Smooth muscle cell of the brain vasculature (primary cell): ENCODE data around the gene MAP4K1.
"Not testable (repeated sequence)": the region's sequence is repeated elsewhere in the genome, so short reads cannot be mapped to it uniquely, and the experiment has no call there.

ENCODE experiments used
- DNase-seq: peaks from one replicate; pipeline ENCODE4 v3.0.0-alpha.2; 2012; ENCODE audit warnings: low read depth, low spot score

MAP4K1 gene

GRCh38 chr19:38569368-38569983 is 48.3 kb downstream of the MAP4K1 start:
- no peak for DNase-seq

GRCh38 chr19:38565691-38566105 is 52.1 kb downstream of the MAP4K1 start:
- no peak for DNase-seq

GRCh38 chr19:38564981-38565690 is 52.6 kb downstream of the MAP4K1 start:
- no peak for DNase-seq

DNA sequence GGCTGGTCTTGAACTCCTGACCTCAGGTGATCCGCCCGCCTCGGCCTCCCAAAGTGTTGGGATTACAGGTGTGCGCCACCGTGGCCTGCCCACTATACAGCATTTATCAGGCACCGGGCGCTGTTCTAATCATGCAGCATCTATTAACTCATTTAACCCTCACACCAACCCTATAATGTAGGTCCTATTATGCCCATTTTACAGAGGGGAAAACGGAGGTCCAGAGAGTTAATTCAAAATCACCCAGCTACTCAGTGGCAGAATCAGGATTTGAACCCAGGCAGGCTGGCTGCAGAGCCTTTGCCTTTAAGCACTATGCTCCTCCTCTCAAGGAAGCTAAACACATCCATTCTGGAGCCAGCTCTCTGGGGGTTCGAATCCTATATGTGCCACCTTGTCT is 54.3 kb downstream of the MAP4K1 start:
- DNase-seq, result no peak

- DNase-seq, result no peak
Observed at GRCh38 chr19:38562096-38562495, 55.7 kb downstream of the MAP4K1 start.

DNA sequence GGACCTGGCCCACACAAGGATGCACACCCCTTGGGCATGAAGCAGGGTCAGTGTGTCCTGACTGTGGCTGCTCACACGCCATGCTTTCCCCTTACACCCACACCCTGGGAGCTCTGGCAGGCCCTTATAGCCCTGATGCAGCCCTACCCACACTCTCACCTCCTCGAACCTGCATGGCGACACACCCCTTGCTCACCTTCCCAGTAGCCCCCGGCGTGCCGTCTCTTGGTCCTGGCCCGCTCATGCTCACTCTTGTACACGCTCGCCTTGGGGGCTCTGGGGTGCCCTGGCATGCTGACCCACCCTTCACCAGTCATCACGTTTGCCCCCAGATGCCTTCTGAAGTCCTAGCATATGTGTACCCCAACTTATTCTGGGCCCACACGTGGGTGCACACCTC is 56.1 kb downstream of the MAP4K1 start:
- DNase-seq, result no peak

DNA sequence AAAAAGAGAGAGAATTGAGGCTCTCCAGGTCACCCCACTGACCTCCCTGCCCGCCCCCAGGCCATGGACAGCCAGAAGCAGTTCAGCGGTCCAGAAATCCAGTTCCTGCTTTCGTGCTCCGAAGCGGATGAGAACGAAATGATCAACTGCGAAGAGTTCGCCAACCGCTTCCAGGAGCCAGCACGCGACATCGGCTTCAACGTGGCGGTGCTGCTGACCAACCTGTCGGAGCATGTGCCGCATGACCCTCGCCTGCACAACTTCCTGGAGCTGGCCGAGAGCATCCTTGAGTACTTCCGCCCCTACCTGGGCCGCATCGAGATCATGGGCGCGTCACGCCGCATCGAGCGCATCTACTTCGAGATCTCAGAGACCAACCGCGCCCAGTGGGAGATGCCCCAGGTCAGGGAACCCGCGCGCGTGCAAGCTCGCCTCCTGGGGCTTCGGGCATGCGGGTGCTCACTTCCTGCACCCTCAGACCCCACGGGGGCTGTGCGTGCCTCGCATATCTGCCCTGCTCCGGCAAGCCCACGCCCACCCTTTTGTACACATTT is 56.6 kb downstream of the MAP4K1 start:
- DNase-seq, result no peak

GRCh38 chr19:38559428-38560401 is 58.0 kb downstream of the MAP4K1 start:
- no peak for DNase-seq

GRCh38 chr19:38558933-38559332 is 58.8 kb downstream of the MAP4K1 start:
- not testable (repeated sequence) for DNase-seq

DNA sequence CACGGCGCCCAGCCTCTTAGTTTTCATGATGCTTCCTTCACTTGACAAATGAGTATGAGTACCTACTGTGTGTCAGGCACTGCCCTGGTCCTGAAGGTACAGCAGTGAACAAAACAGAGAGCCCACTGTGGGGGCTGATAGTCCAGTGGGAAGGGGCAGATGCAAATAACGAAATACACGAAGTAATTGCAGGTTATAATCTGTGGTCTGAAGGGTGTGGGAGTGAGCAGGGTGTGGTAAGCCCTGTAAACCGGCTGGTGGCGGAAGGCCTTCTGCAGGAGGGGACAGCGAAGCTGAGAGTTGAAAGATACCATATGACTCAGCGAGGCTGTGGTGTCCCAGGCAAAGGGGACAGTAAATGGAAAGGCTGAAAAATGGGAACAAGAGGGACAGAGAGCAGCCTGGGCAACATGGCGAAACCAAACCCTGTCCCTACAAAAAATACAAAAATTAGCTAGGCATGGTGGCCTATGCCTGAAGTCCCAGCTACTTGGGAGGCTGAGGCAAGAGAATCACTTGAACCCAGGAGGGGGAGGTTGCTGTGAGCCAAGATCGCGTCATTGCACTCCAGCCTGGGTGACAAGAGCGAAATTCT is 60.5 kb downstream of the MAP4K1 start:
- no peak for DNase-seq

GRCh38 chr19:38556521-38557174 is 61.1 kb downstream of the MAP4K1 start:
- no peak for DNase-seq

DNA sequence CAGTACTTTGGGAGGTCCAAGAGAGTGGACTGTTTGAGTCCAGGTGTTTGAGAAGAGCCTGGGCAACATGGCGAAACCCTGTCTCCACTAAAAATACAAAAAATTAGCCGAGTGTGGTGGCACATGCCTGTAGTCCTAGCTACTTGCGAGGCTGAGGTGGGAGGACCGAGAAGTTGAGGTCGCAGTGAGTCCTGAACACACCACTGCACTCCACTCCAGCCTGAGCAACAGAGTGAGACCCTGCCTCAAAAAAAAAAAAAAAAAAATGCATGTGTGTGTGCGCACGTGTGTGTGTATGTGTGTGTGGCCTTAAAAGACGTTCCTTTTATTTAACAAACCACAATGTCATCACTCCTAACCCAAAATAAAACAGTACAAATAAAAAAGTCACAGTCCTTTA is 62.6 kb downstream of the MAP4K1 start:
- DNase-seq, result no peak

DNA sequence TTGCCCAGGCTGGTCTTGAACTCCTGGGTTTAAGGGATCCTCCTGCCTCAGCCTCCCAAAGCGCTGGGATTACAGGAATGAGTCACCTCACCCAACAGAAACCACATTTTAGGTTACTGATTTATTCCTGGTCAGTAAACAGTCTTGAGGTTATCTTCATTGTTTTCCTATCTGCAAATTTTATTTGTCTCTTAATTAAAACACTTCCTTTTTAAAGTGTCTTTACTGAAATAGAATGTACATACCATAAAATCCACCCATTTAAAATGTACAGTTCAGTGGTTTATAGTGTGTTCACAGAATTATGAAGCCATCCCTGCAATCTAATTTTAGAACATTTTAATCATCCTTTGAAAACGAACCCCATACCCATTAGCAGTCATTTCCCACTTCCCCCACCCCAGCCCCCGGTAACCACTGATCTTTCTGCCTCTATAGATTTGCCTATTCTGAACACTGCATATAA is 63.0 kb downstream of the MAP4K1 start:
- DNase-seq, result no peak

GRCh38 chr19:38553239-38553638 is 64.5 kb downstream of the MAP4K1 start:
- not testable (repeated sequence) for DNase-seq

- no peak for DNase-seq
Observed at GRCh38 chr19:38551450-38551813, 66.3 kb downstream of the MAP4K1 start.

DNA sequence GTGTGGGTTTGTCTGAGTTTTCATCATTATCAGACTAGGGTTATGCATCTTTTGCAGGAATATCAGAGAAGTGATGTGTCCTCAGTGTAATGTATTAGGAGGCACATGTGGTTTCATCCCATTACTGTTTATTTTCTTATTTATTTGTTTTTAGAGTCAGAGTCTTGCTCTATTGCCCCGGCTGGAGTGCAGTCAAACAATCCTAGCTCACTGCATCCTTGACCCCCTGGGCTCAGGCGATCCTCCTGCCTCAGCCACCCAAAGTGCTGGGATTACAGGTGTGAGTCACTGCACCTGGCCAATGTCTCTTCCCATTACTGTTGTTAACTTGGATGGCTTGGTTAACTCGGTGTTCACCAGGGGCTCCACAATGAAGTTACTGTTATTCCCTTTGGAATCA is 67.4 kb downstream of the MAP4K1 start:
- DNase-seq, result no peak

- no peak for DNase-seq
Observed at GRCh38 chr19:38549942-38550341, 67.8 kb downstream of the MAP4K1 start.

GRCh38 chr19:38549061-38549460 is 68.7 kb downstream of the MAP4K1 start:
- DNase-seq, result no peak

- DNase-seq, result no peak
Observed at GRCh38 chr19:38547421-38547820, 70.3 kb downstream of the MAP4K1 start.

DNA sequence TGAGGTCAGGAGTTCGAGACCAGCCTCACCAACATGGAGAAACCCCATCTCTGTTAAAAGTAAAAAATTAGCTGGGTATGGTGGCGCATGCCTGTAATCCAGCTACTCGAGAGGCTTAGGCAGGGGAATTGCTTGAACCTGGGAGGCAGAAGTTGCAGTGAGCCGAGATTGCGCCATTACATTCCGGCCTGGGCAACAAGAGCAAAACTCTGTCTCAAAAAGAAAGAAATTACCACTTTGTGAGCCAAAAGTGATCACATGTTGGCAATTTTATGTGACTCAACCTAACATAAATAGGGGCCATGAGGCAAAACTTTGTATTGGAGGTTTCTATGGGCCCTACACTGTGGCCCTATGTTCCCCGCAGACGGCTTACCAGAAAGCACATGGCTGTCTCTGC is 72.2 kb downstream of the MAP4K1 start:
- DNase-seq, result no peak
